Effector CD8-positive, alpha-beta T cell (primary cell): ENCODE data around the gene KHDC3L.

ENCODE experiments used
- DNase-seq: peaks from one replicate; lab custom pipeline; 2025; lab: John Stamatoyannopoulos, UW
- total RNA-seq, 4 experiments: gene quantifications; one replicate each; lab custom pipeline; 2026; lab: John Stamatoyannopoulos, UW

KHDC3L gene
- total RNA-seq, result 0 reads per million in 4 experiments

GRCh38 chr6:73362358-73362757 lies at the start of gene KHDC3L:
TSS of gene KHDC3L (plus strand) at chr6:73362658. CDS start at chr6:73362730, 72 bp downstream.
- DNase-seq, result no peak

- no peak for DNase-seq
These were observed 47.6 kb upstream of the KHDC3L start for GRCh38 chr6:73314577-73315492.

- DNase-seq, result no peak
These were observed 39.1 kb upstream of the KHDC3L start for GRCh38 chr6:73323323-73323722.

GRCh38 chr6:73325656-73326055 lies 36.8 kb upstream of the KHDC3L start:
- no peak for DNase-seq

- DNase-seq, result no peak
These were observed 33.7 kb upstream of the KHDC3L start for GRCh38 chr6:73328790-73329189.

GRCh38 chr6:73329201-73329600 lies 33.3 kb upstream of the KHDC3L start:
- DNase-seq, result no peak

- DNase-seq, result no peak
These were observed 23.1 kb upstream of the KHDC3L start for GRCh38 chr6:73339340-73339739.

- no peak for DNase-seq
These were observed 22.4 kb upstream of the KHDC3L start for GRCh38 chr6:73340048-73340447.

- DNase-seq, result no peak
These were observed 21.1 kb upstream of the KHDC3L start for GRCh38 chr6:73341335-73341734.

- no peak for DNase-seq
These were observed 20.3 kb upstream of the KHDC3L start for GRCh38 chr6:73342174-73342573.

GRCh38 chr6:73343164-73343563 lies 19.3 kb upstream of the KHDC3L start:
- no peak for DNase-seq

- no peak for DNase-seq
These were observed 13.8 kb upstream of the KHDC3L start for GRCh38 chr6:73348550-73349204.

GRCh38 chr6:73349311-73349710 lies 13.1 kb upstream of the KHDC3L start:
- no peak for DNase-seq

GRCh38 chr6:73353636-73354593 lies 8.5 kb upstream of the KHDC3L start, which contains the start of gene DPPA5:
TSS of gene DPPA5 (minus strand) at chr6:73354276. CDS start at chr6:73354225, 51 bp downstream.
- no peak for DNase-seq

- no peak for DNase-seq
These were observed 545 bp downstream of the KHDC3L start for GRCh38 chr6:73362869-73363536.

GRCh38 chr6:73363537-73363875 lies 1.0 kb downstream of the KHDC3L start:
- no peak for DNase-seq

GRCh38 chr6:73364121-73364520 lies 1.7 kb downstream of the KHDC3L start:
- no peak for DNase-seq

GRCh38 chr6:73364549-73364948 lies 2.1 kb downstream of the KHDC3L start:
- no peak for DNase-seq

GRCh38 chr6:73367761-73368355 lies 5.4 kb downstream of the KHDC3L start:
- no peak for DNase-seq

- DNase-seq, result no peak
These were observed 6.2 kb downstream of the KHDC3L start for GRCh38 chr6:73368675-73369074.

- DNase-seq, result no peak
These were observed 6.7 kb downstream of the KHDC3L start for GRCh38 chr6:73369157-73369556.
